GM23248 (cell line): ENCODE data around the gene DNASE1. TPM values are rescaled to one million over a fixed set of nuclear protein-coding genes. Genes with fewer than 3 reads are reported as not detected.

ENCODE experiments used
- DNase-seq: peaks from one replicate; pipeline ENCODE4 v3.0.0-alpha.2; 2015
- H2AFZ ChIP-seq: fragments of 200-600 bp; sonication (generic); 2 replicates; pipeline ENCODE4 v1.6.1; 2016; ENCODE audit warnings: antibody characterized with exemption
- H3F3A ChIP-seq: fragments of 200-600 bp; sonication (generic); 2 replicates; pipeline ENCODE4 v1.6.1; 2016; ENCODE audit warnings: mild to moderate bottlenecking, antibody characterized with exemption, mixed run types; ENCODE audit not compliant: insufficient read depth
- H3K27ac ChIP-seq: fragments of 200-600 bp; sonication (generic); 2 replicates; pipeline ENCODE4 v1.5.1; 2016; ENCODE audit warnings: mild to moderate bottlenecking
- H3K27me3 ChIP-seq: fragments of 200-600 bp; sonication (generic); replicated peaks from 2 replicates; pipeline ENCODE4 v1.6.1; 2016; ENCODE audit warnings: mild to moderate bottlenecking; ENCODE audit not compliant: insufficient read depth
- H3K36me3 ChIP-seq: fragments of 200-600 bp; sonication (generic); 2 replicates; pipeline ENCODE4 v1.6.1; 2016; ENCODE audit warnings: low read depth, mild to moderate bottlenecking
- H3K4me1 ChIP-seq: fragments of 200-600 bp; sonication (generic); 2 replicates; pipeline ENCODE4 v1.6.1; 2016; ENCODE audit warnings: mild to moderate bottlenecking; ENCODE audit not compliant: insufficient read depth
- H3K4me2 ChIP-seq: fragments of 200-600 bp; sonication (generic); one replicate; pipeline ENCODE4 v1.6.1; 2016; ENCODE audit warnings: mild to moderate bottlenecking; ENCODE audit not compliant: unreplicated experiment
- H3K4me3 ChIP-seq: fragments of 200-600 bp; sonication (generic); 2 replicates; pipeline ENCODE4 v1.5.1; 2016; ENCODE audit warnings: mild to moderate bottlenecking
- H3K79me2 ChIP-seq: fragments of 200-600 bp; sonication (generic); 2 replicates; pipeline ENCODE4 v1.6.1; 2016; ENCODE audit warnings: mild to moderate bottlenecking; ENCODE audit not compliant: insufficient read depth
- H3K9ac ChIP-seq: fragments of 200-600 bp; sonication (generic); 2 replicates; pipeline ENCODE4 v1.6.1; 2016; ENCODE audit warnings: mild to moderate bottlenecking
- H3K9me2 ChIP-seq: fragments of 200-600 bp; sonication (generic); 2 replicates; pipeline ENCODE4 v1.6.1; 2016; ENCODE audit warnings: mixed run types, mild to moderate bottlenecking, moderate library complexity; ENCODE audit not compliant: insufficient read depth
- H3K9me3 ChIP-seq: fragments of 200-600 bp; sonication (generic); one replicate; pipeline ENCODE4 v1.6.1; 2017; ENCODE audit warnings: low read depth
- H4K20me1 ChIP-seq: fragments of 200-600 bp; sonication (generic); 2 replicates; pipeline ENCODE4 v1.6.0; 2016; ENCODE audit not compliant: insufficient read depth
- EZH2 ChIP-seq: fragments of 200-600 bp; sonication (generic); IDR thresholded peaks from 2 replicates; pipeline ENCODE4 v1.6.1; 2018; ENCODE audit warnings: antibody characterized with exemption, mild to moderate bottlenecking; ENCODE audit not compliant: insufficient read depth, poor library complexity, severe bottlenecking
- EZH2phosphoT487 ChIP-seq: fragments of 200-600 bp; sonication (generic); IDR thresholded peaks from 2 replicates; pipeline ENCODE4 v1.6.1; 2018; ENCODE audit warnings: antibody characterized with exemption, moderate library complexity, mild to moderate bottlenecking, low read depth; ENCODE audit not compliant: insufficient read depth
- WGBS, 2 experiments: methylation state at CpG; one replicate each; pipeline ENCODE4 v1.1.6; 2015 to 2017; ENCODE audit warnings: low lambda C conversion rate in 2 of 2, low coverage in 1 of 2; ENCODE audit errors: missing lambda C conversion rate in 2 of 2; 5-methylcytosine and 5-hydroxymethylcytosine counted together
- in situ Hi-C: fragments of 300-500 bp; cut with MboI; formaldehyde crosslinking; loops from 2 replicates; pipeline ENCODE4 v1.15.0; 2020
- polyA plus RNA-seq: library from polyadenylated mRNA; unstranded; fragments of >200 nt; fragmentation: Nextera tagmentation; extraction: Ambion mirVana; gene quantifications from 2 replicates; pipeline ENCODE4 v1.2.1, GENCODE V29; 2016
- total RNA-seq: library from RNA; depleted of rRNA; stranded (reverse); fragments of >200 nt; shearing (Covaris generic); gene quantifications from 2 replicates; pipeline ENCODE4 v1.2.3, GENCODE V29; 2014

The DNASE1 gene
- total and polyA plus RNA-seq, 2 experiments from 2014 or later = 4.2 to 4.3 TPM

DNA sequence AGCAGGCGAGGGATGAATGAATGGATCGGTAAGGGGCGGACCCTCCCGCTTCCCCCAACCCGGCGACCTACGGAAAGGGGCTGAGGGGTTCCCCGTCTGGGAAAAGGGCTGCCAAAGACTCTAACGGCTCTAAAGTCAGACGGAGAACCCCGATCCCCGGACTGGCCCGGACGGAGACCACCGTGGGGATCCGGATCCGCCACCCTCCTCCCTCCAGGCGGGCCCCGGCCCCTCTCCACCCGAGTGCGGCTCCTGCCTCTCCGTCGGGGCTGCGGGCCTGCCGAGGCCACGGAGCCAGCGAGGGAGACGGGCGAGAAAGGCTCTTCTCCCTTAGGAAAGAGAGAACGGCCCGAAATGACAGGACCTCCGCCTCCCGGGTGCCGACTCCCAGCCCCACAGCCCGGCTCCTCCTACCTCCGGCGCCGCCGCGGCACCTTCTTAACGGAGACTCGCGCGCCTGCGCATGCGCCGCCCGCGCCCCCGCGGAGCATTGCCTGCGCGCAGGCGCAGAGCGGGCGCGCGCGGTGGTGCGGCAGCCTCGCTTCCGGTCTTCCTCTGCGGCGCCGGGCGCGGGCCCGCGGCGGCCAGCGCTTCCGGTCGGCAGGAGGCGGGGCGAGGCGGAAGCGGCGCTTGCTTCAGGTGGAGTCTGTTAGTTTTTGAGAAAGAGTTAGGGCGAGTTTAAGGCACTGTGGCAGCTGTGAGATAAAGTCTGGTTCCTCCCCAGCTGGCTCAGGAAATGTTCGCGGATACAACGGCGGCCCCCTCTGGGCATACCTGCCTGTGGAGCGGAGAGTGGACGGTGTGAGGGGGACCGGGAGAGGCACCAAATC is 43.1 kb upstream of the DNASE1 start, which contains the start of gene SLX4:
SLX4 (minus strand) TSS at position 461 of the 830 bp plus-strand sequence. CDS start 2,642 bp downstream, outside the sequence.
- H3K9me2 ChIP-seq = no peaks in the 10 kb centered on the region
- peak within 1 kb of the TSS; percentile 93 for H3K4me3 ChIP-seq
- peaks cover 47% of the 10 kb centered on the region for H3K79me2 ChIP-seq
- no peaks in the 10 kb centered on the region for H3K9me3 ChIP-seq
- H3K4me2 ChIP-seq = peak within 1 kb of the TSS; percentile 88
- TF ChIP-seq EZH2phosphoT487 (no peak), EZH2 (no peak)
- no peak within 1 kb of the TSS for H3K27ac ChIP-seq
- 0 out of 2 replicates have a peak, but pooled peaks cover 5% of the 10 kb centered on the region for H3K4me1 ChIP-seq
- in situ Hi-C loops = no loop called here
- H3K27me3 ChIP-seq = no peaks in the 10 kb centered on the region
- no peaks in the 10 kb centered on the region for H4K20me1 ChIP-seq
- H3K36me3 ChIP-seq = no peaks in the 10 kb centered on the region
- H3F3A ChIP-seq = no peaks in the 10 kb centered on the region
- DNase-seq = peak; percentile 97
- WGBS, 2 experiments = 1% methylated on average over 78 to 84 of the region's 86 CpGs
- peak within 1 kb of the TSS; percentile 82 for H3K9ac ChIP-seq
- H2AFZ ChIP-seq = peak within 1 kb of the TSS; percentile 98

DNA sequence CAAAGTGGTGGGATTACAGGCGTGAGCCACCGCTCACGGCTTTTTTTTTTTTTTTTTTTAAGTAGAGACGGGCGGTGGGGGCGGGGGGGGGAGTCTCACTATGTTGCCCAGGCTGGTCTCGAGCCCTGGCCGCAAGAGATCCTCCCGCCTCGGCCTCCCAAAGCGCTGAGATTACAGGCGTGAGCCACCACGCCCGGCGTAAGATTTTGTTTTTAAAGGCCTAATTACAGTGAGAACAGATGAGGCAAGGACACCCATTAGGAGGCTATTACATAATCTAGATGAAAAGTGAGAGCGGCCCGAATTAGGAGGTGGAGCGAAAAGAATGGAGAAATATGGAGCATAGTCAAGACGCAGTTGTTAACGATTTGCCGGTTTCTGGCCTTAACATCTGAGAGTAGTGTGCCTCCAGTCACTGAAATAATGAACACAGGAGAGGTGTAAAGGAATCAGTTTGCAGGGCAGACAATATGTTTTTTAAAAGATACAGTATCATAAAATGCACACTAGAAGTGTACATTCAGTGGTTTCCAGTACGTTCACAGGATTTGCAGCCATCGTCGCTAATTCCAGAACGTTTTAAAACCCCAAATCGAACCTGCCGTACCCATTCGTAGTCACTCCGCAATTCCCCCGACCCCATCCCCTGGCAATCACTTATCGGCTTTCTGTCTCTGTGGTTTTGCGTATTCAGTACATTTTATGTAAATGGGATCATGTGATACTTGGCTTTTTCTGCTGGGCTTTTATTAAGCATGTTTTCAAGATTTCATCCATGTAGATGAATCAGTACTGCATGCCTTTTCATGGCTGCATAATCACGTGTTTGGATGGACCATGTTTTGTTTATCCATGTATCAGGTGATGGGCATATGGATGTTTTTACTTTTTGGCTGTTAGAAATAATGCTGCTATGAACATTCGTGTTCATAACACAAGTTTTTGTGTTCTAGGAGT is 41.7 kb upstream of the DNASE1 start:
- Histone ChIP-seq H3K9me3 (no peaks in the 10 kb centered on the region), H3K4me2 (peak overlapping the region; percentile 74), H3K4me1 (0 out of 2 replicates have a peak, but pooled peaks cover 5% of the 10 kb centered on the region), H3K27ac (no peak overlapping the region), H3K9me2 (no peaks in the 10 kb centered on the region), H3K36me3 (no peaks in the 10 kb centered on the region), H3K9ac (peak overlapping the region; percentile 82), H2AFZ (peak overlapping the region; percentile 95), H4K20me1 (no peaks in the 10 kb centered on the region), H3F3A (no peaks in the 10 kb centered on the region), H3K79me2 (peaks cover 60% of the 10 kb centered on the region), H3K4me3 (peak overlapping the region; percentile 93), H3K27me3 (no peaks in the 10 kb centered on the region)
- in situ Hi-C loops = no loop called here
- TF ChIP-seq EZH2phosphoT487 = no peak
- no peak for TF ChIP-seq EZH2
- WGBS, 2 experiments = 58 to 65% methylated on average over 24 to 34 of the region's 34 CpGs
- peak; percentile 26 for DNase-seq

DNA sequence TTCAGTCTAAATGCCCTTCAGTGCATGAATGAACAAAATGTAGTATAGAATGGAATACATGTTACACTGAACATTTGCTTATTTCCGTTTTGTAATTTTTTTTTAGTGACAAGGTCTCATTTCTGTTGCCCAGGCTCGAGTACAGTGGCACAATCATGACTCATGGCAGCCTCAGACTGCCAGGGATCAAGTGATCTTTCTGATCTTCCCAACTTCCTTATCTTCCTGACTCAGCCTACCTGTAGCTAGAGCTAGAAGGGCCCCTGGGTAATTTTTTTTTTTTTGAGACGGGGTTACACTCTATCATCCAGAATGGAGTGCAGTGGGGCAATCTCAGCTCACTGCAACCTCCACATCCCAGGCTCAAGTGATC is 35.7 kb upstream of the DNASE1 start:
- Histone ChIP-seq H3K9me3 (no peaks in the 10 kb centered on the region), H3K27ac (no peak overlapping the region), H3K9ac (no peak overlapping the region), H4K20me1 (no peaks in the 10 kb centered on the region), H3K4me2 (no peak overlapping the region), H3K79me2 (peaks cover 68% of the 10 kb centered on the region), H3K27me3 (no peaks in the 10 kb centered on the region), H3K9me2 (no peaks in the 10 kb centered on the region), H3F3A (no peaks in the 10 kb centered on the region), H3K4me1 (no peaks in the 10 kb centered on the region), H3K36me3 (no peaks in the 10 kb centered on the region), H3K4me3 (no peak overlapping the region), H2AFZ (no peak overlapping the region)
- peak; percentile 10 for DNase-seq
- 64 to 67% methylated on average over 3 of the region's 3 CpGs for WGBS, 2 experiments
- in situ Hi-C loops = no loop called here
- TF ChIP-seq EZH2 (no peak), EZH2phosphoT487 (no peak)

DNA sequence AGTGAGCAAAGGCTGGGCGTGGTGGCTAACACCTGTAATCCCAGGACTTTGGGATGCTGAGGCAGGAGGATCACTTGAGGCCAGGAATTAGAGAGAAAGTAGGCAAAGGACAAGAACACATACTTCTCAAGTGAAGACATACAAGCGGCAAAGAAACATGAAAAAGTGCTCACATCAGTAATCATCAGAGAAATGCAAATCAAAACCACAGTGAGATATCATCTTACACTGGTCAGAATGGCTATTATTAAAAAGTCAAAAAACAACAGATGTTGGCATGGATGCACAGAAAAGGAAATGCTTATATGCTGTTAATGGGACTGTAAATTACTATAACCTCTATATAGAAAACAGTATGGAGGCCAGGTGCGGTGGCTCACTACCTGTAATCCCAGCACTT is 30.8 kb upstream of the DNASE1 start:
- Histone ChIP-seq H3K36me3 (no peaks in the 10 kb centered on the region), H3K9me2 (no peaks in the 10 kb centered on the region), H3F3A (peaks cover 14% of the 10 kb centered on the region), H3K4me2 (no peak overlapping the region), H3K27me3 (no peaks in the 10 kb centered on the region), H3K27ac (no peak overlapping the region), H3K79me2 (peaks cover 30% of the 10 kb centered on the region), H3K9ac (no peak overlapping the region), H2AFZ (no peak overlapping the region), H3K9me3 (no peaks in the 10 kb centered on the region), H3K4me3 (no peak overlapping the region), H4K20me1 (no peaks in the 10 kb centered on the region), H3K4me1 (no peaks in the 10 kb centered on the region)
- WGBS, 2 experiments = 97 to 100% methylated on average over 3 of the region's 3 CpGs
- no peak for DNase-seq
- TF ChIP-seq EZH2phosphoT487 (no peak), EZH2 (no peak)
- in situ Hi-C loops = no loop called here
